Fibroblast of lung (primary cell): ENCODE results near the gene KIRREL2. TPM values are rescaled to one million over a fixed set of nuclear protein-coding genes. Genes with fewer than 3 reads are reported as not detected.

Experiments
- DNase-seq, 2 donors: peaks; one replicate each; pipeline versions ENCODE4 v3.0.0 to v3.0.0-alpha.2; 2010; ENCODE audit warnings: low read depth in 2 of 2
- H2AFZ ChIP-seq: 2 replicates; pipeline ENCODE4 v1.5.1; 2012; ENCODE audit warnings: low read length, control low read depth, inconsistent platforms
- H3K27ac ChIP-seq: 2 replicates; pipeline ENCODE4 v1.5.1; 2011; ENCODE audit warnings: low read length, control low read depth; ENCODE audit not compliant: insufficient read depth
- H3K27me3 ChIP-seq: 2 replicates; pipeline ENCODE4 v1.5.1; 2011; ENCODE audit warnings: mild to moderate bottlenecking, low read length; ENCODE audit not compliant: control insufficient read depth, insufficient read depth
- H3K36me3 ChIP-seq: 2 replicates; pipeline ENCODE4 v1.5.1; 2011; ENCODE audit warnings: low read length; ENCODE audit not compliant: control insufficient read depth, insufficient read depth
- H3K4me1 ChIP-seq: 2 replicates; pipeline ENCODE4 v1.5.1; 2011; ENCODE audit warnings: low read length; ENCODE audit not compliant: control insufficient read depth, insufficient read depth; ENCODE audit errors: extremely low read depth
- H3K4me2 ChIP-seq: 2 replicates; pipeline ENCODE4 v1.5.1; 2011; ENCODE audit warnings: low read length, control low read depth; ENCODE audit not compliant: insufficient read depth; ENCODE audit errors: extremely low read depth
- H3K4me3 ChIP-seq, 4 experiments: fragments of 200-600 bp in 1 of 4; sonication (generic) in 1 of 4; replicated peaks in 1 of 4; 2 replicates each; pipeline ENCODE4 v1.5.1; 2011 to 2016; ENCODE audit warnings: low read length in 4 of 4, low read depth in 3 of 4, mild to moderate bottlenecking in 3 of 4, control low read depth in 2 of 4, inconsistent platforms in 1 of 4, mixed read lengths in 1 of 4; ENCODE audit not compliant: insufficient read depth in 1 of 4; ENCODE audit errors: control extremely low read depth in 1 of 4
- H3K79me2 ChIP-seq: 2 replicates; pipeline ENCODE4 v1.5.1; 2012; ENCODE audit warnings: mild to moderate bottlenecking, low read length, inconsistent platforms; ENCODE audit not compliant: control insufficient read depth, insufficient read depth
- H3K9ac ChIP-seq: 2 replicates; pipeline ENCODE4 v1.5.1; 2011; ENCODE audit warnings: mild to moderate bottlenecking, low read length, control low read depth; ENCODE audit not compliant: insufficient read depth
- H3K9me3 ChIP-seq: 2 replicates; pipeline ENCODE4 v1.5.1; 2012; ENCODE audit warnings: low read depth, low read length; ENCODE audit not compliant: control insufficient read depth, insufficient read depth
- H4K20me1 ChIP-seq: 2 replicates; pipeline ENCODE4 v1.5.1; 2011; ENCODE audit warnings: low read length; ENCODE audit not compliant: control insufficient read depth, insufficient read depth; ENCODE audit errors: extremely low read depth
- EZH2 ChIP-seq: IDR thresholded peaks from 2 replicates; pipeline ENCODE4 v1.5.1; 2012; ENCODE audit warnings: low read length, control low read depth, mild to moderate bottlenecking; ENCODE audit errors: missing control alignments
- polyA plus RNA-seq, 2 donors: library from polyadenylated mRNA; depleted of rRNA in 1 of 2; stranded (reverse) in 1 of 2; unstranded in 1 of 2; fragments of >200 nt; gene quantifications; 2 replicates each; pipeline ENCODE4 v1.2.1, GENCODE V29; 2011 to 2012; ENCODE audit warnings: missing spikeins in 1 of 2
- total RNA-seq: library from RNA; depleted of rRNA; stranded (reverse); fragments of >200 nt; gene quantifications from 2 replicates; pipeline ENCODE4 v1.2.1, GENCODE V29; 2014
- TF ChIP-seq, protein P1 (sequence below), 2 donors: IDR thresholded peaks in 1 of 2; conservative IDR thresholded peaks in 1 of 2; 1 replicate in 1 of 2; 2 replicates in 1 of 2; pipeline ENCODE4 v1.5.1; 2011 to 2012; ENCODE audit warnings: low read length in 2 of 2, control low read depth in 1 of 2, inconsistent platforms in 1 of 2, low read depth in 1 of 2, mild to moderate bottlenecking in 1 of 2

KIRREL2 gene
- total and polyA plus RNA-seq, 2 donors (not counting 1 experiment from before 2014, with no cell fraction given) = under 0.01 TPM; not detected in 1

DNA sequence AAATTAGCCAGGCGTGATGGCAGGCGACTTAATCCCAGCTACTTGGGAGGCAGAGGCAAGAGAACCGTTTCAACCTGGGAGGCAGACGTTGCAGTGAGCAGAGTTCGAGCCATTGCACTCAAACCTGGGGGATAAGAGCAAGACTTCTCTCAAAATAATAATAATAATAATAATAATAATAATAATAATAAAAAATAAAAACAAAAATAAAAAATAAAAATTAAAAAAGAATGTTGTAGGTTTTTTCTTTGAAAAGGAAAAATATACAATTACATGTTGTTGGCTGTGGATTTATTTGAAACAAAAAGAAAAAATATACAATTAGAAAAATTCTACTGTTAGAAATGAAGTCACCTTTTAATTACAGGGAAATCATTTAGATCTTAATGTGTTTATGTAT lies 32.6 kb upstream of the KIRREL2 start:
- TF ChIP-seq, protein P1, sequence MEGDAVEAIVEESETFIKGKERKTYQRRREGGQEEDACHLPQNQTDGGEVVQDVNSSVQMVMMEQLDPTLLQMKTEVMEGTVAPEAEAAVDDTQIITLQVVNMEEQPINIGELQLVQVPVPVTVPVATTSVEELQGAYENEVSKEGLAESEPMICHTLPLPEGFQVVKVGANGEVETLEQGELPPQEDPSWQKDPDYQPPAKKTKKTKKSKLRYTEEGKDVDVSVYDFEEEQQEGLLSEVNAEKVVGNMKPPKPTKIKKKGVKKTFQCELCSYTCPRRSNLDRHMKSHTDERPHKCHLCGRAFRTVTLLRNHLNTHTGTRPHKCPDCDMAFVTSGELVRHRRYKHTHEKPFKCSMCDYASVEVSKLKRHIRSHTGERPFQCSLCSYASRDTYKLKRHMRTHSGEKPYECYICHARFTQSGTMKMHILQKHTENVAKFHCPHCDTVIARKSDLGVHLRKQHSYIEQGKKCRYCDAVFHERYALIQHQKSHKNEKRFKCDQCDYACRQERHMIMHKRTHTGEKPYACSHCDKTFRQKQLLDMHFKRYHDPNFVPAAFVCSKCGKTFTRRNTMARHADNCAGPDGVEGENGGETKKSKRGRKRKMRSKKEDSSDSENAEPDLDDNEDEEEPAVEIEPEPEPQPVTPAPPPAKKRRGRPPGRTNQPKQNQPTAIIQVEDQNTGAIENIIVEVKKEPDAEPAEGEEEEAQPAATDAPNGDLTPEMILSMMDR (conservative IDR thresholded peaks at IDR 0.05 in 1 of 2, IDR thresholded peaks at IDR 0.05 in 1 of 2; ENCODE audit: low read depth in 1 of 2, low read length in 2 of 2) = no peak
- TF ChIP-seq EZH2 = no peak

DNA sequence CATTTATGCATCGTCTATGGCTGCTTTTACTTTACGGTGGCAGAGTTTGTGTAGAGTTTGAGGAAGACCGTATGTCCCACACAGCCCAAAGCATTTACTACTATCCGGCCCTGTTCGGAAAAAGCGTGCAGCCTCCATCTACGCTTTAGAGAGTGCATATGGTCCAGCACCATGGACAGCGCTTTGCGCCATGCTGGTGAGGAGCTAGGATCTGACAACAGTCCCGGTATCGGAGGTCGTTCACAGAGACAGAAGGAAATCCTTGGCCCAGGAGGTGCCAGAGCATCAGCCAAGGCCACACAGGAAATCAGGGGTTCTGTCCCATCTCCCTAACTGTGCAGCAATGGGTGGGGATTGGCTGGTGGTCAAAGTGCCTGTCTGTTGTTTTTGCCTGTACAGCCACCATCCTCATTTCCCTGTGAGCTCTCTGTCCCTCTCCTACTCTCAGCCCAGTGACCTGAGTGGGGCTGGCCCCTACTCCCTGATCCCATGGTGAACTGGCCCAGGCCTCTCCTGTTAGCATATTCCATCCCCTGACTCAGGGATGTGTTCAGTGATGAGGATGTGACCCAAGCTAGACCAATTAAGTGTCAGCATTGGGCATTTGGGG lies 27.9 kb upstream of the KIRREL2 start:
- no peak overlapping the region for H3K4me2 ChIP-seq
- H3K4me1 ChIP-seq = no peaks in the 10 kb centered on the region
- H4K20me1 ChIP-seq = no peaks in the 10 kb centered on the region
- no peaks in the 10 kb centered on the region for H3K79me2 ChIP-seq
- no peak overlapping the region for H3K9ac ChIP-seq
- TF ChIP-seq, protein P1 (conservative IDR thresholded peaks at IDR 0.05 in 1 of 2, IDR thresholded peaks at IDR 0.05 in 1 of 2; ENCODE audit: low read depth in 1 of 2, low read length in 2 of 2) = no peak
- TF ChIP-seq EZH2 = no peak
- no peaks in the 10 kb centered on the region for H3K36me3 ChIP-seq
- H3K27ac ChIP-seq = no peak overlapping the region
- no peak overlapping the region for H3K4me3 ChIP-seq
- no peak overlapping the region for H2AFZ ChIP-seq
- no peaks in the 10 kb centered on the region for H3K9me3 ChIP-seq
- H3K27me3 ChIP-seq = no peaks in the 10 kb centered on the region
- peak; percentile 55 to 73 for DNase-seq

More for the DNA sequence above, 32.6 kb upstream of the KIRREL2 start:
- H3K4me3 ChIP-seq = no peak overlapping the region
- no peak overlapping the region for H3K4me2 ChIP-seq
- H3K79me2 ChIP-seq = no peaks in the 10 kb centered on the region
- H3K4me1 ChIP-seq = no peaks in the 10 kb centered on the region
- no peaks in the 10 kb centered on the region for H3K36me3 ChIP-seq
- H3K9me3 ChIP-seq = no peaks in the 10 kb centered on the region
- no peak for DNase-seq
- H2AFZ ChIP-seq = no peak overlapping the region
- H4K20me1 ChIP-seq = no peaks in the 10 kb centered on the region
- no peak overlapping the region for H3K9ac ChIP-seq
- H3K27ac ChIP-seq = no peak overlapping the region
- H3K27me3 ChIP-seq = no peaks in the 10 kb centered on the region

DNA sequence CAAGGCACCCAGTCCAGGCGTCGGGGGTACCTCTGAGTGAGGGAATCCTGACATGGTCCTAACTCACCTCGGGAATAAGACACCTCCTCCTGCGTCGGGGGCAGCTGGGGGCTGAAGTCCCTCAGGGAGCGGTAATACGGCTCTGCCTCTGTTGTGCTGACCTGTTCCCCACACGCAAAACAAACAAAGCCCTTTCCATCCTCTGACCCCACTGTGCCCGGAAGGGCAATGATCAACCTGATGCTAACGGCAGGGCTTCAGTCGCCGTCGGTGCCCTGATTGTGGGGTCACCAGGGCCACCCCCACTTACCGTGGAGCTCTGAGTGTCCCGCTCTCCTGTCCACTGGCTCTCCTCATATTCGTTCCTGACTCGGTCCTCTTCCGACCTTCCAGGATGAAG lies 25.7 kb upstream of the KIRREL2 start:
- no peak overlapping the region for H3K4me3 ChIP-seq
- H3K27ac ChIP-seq = no peak overlapping the region
- no peaks in the 10 kb centered on the region for H3K79me2 ChIP-seq
- no peaks in the 10 kb centered on the region for H3K4me1 ChIP-seq
- H4K20me1 ChIP-seq = no peaks in the 10 kb centered on the region
- TF ChIP-seq, protein P1 (conservative IDR thresholded peaks at IDR 0.05 in 1 of 2, IDR thresholded peaks at IDR 0.05 in 1 of 2; ENCODE audit: low read depth in 1 of 2, low read length in 2 of 2) = no peak
- no peak for TF ChIP-seq EZH2
- no peaks in the 10 kb centered on the region for H3K36me3 ChIP-seq
- H3K9me3 ChIP-seq = no peaks in the 10 kb centered on the region
- no peak for DNase-seq
- no peak overlapping the region for H2AFZ ChIP-seq
- H3K27me3 ChIP-seq = no peaks in the 10 kb centered on the region
- H3K4me2 ChIP-seq = no peak overlapping the region
- no peak overlapping the region for H3K9ac ChIP-seq
